GM19238 (cell line): Measurements from ENCODE around the gene PEAR1.

Source experiments
- DNase-seq: peaks from one replicate; pipeline ENCODE4 v3.0.0; 2011; ENCODE audit warnings: low spot score; ENCODE audit not compliant: insufficient read length

The PEAR1 gene

GRCh38 chr1:156961709-156962108 lies 68.2 kb downstream of the PEAR1 start:
- DNase-seq = no peak

DNA sequence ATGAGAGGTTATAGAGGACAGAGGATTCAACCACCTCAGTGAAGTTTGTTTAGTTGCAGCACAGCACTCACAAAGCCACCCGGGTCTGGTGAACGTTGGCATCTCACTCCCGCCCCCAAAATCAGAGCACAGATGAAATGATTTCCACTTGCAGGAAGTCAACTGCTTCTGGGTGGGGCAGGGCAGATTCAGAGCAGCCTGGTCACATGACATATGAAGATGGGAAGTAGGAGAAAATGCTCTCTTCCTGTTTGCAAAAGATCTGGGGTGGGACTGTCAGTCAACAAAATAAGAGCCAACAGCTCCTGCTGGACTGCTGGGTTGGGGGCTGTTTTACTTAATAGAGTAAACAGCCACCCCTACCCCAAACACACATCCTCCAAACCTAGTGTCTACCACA lies 70.1 kb downstream of the PEAR1 start:
- no peak for DNase-seq

GRCh38 chr1:156964441-156964840 lies 70.9 kb downstream of the PEAR1 start:
- DNase-seq = no peak
